RWPE1 (cell line): ENCODE measurements around the gene NFX1.
A peak's percentile ranks its signal among the peaks of the same experiment; 100 is the strongest.

ENCODE experiments used
- CTCF ChIA-PET: fragments of 350-600 bp; sonication (Branson Sonifier 250); formaldehyde crosslinking; extraction: SDS; loops from one replicate; lab custom pipeline; 2021; lab: Yijun Ruan, JAX
- POLR2A ChIA-PET: fragments of 400-600 bp; formaldehyde crosslinking; extraction: SDS; loops from one replicate; lab custom pipeline; 2020; ENCODE audit warnings: antibody characterized with exemption; ENCODE audit not compliant: low non-redundant PET; lab: Yijun Ruan, JAX
- DNase-seq: peaks from one replicate; pipeline ENCODE4 v3.0.0; 2012; ENCODE audit warnings: low spot score
- H3K27ac ChIP-seq: fragments of 450-650 bp; 2 replicates; pipeline ENCODE4 v1.5.1; 2017
- CTCF ChIP-seq: fragments of 450-650 bp; conservative IDR thresholded peaks from 2 replicates; pipeline ENCODE4 v1.5.1; 2017; ENCODE audit warnings: low read depth, mild to moderate bottlenecking

NFX1 gene

GRCh38 chr9:33294670-33295432 lies 4.5 kb downstream of the NFX1 start:
- ChIA-PET POLR2A (no interaction called here), CTCF (no interaction called here)
- H3K27ac ChIP-seq, result no peak overlapping the region
- DNase-seq, result no peak
- no peak for TF ChIP-seq CTCF

GRCh38 chr9:33295571-33295970 lies 5.3 kb downstream of the NFX1 start:
- CTCF ChIA-PET, result no interaction called here
- TF ChIP-seq CTCF, result no peak
- POLR2A ChIA-PET, result no interaction called here
- no peak for DNase-seq
- H3K27ac ChIP-seq, result peak overlapping the region; percentile 51

- H3K27ac ChIP-seq, result no peak overlapping the region
- ChIA-PET POLR2A (no interaction called here), CTCF (interaction anchor here (0.7 kb wide), 2 partner anchors 91 to 346 kb away, joined by 3 read pairs; no protein-coding TSS in a partner anchor)
- DNase-seq, result no peak
- TF ChIP-seq CTCF, result no peak
These were observed 7.1 kb downstream of the NFX1 start for GRCh38 chr9:33297432-33297831.

GRCh38 chr9:33300546-33300945 lies 10.2 kb downstream of the NFX1 start:
- no peak for TF ChIP-seq CTCF
- CTCF ChIA-PET, result no interaction called here
- no peak for DNase-seq
- POLR2A ChIA-PET, result no interaction called here
- no peak overlapping the region for H3K27ac ChIP-seq

- no peak for TF ChIP-seq CTCF
- ChIA-PET POLR2A (no interaction called here), CTCF (no interaction called here)
- DNase-seq, result no peak
- H3K27ac ChIP-seq, result no peak overlapping the region
These were observed 14.0 kb downstream of the NFX1 start for GRCh38 chr9:33304362-33304761.

GRCh38 chr9:33306037-33306436 lies 15.7 kb downstream of the NFX1 start:
- CTCF ChIA-PET, result no interaction called here
- DNase-seq, result no peak
- POLR2A ChIA-PET, result no interaction called here
- no peak overlapping the region for H3K27ac ChIP-seq
- TF ChIP-seq CTCF, result no peak
